PC-9 (cell line): ENCODE data around the gene LCN10. TPM values are rescaled to one million over a fixed set of nuclear protein-coding genes. Genes with fewer than 3 reads are reported as not detected.
"Not testable (repeated sequence)": the region's sequence is repeated elsewhere in the genome, so short reads cannot be mapped to it uniquely, and the experiment has no call there.

Experiments
- BruUV-seq: library from RNA; stranded (reverse); fragments of 400-500 nt; replicated peaks from 2 replicates; lab custom pipeline; 2021; lab: Mats Ljungman, UMichigan
- CTCF ChIA-PET: fragments of 300-600 bp; sonication (Branson Sonifier 250); formaldehyde crosslinking; loops from one replicate; lab custom pipeline; 2022; ENCODE audit warnings: antibody characterized with exemption; lab: Charles Lee
- POLR2A ChIA-PET: fragments of 300-600 bp; sonication (Branson Sonifier 250); formaldehyde crosslinking; loops from one replicate; lab custom pipeline; 2022; ENCODE audit warnings: antibody characterized with exemption; ENCODE audit not compliant: unreplicated experiment; lab: Charles Lee
- DNase-seq, 2 experiments: peaks; one replicate each; pipeline versions ENCODE4 v3.0.0 to v3.0.0-alpha.2; 2015 to 2022; ENCODE audit warnings: mixed read lengths in 1 of 2
- H2AFZ ChIP-seq: fragments of 200-600 bp; sonication (generic); 2 replicates; pipeline ENCODE4 v1.8.1; 2017; ENCODE audit warnings: antibody characterized with exemption
- H3F3A ChIP-seq: fragments of 200-600 bp; sonication (generic); 2 replicates; pipeline ENCODE4 v1.8.1; 2017; ENCODE audit warnings: antibody characterized with exemption, mild to moderate bottlenecking, low read depth; ENCODE audit not compliant: insufficient read depth
- H3K27ac ChIP-seq: fragments of 200-600 bp; sonication (generic); 2 replicates; pipeline ENCODE4 v1.6.1; 2016; ENCODE audit warnings: mixed run types
- H3K27me3 ChIP-seq: fragments of 200-600 bp; sonication (generic); 2 replicates; pipeline ENCODE4 v1.6.1; 2016; ENCODE audit warnings: low read depth, mixed run types; ENCODE audit not compliant: insufficient read depth
- H3K36me3 ChIP-seq: fragments of 200-600 bp; sonication (generic); 2 replicates; pipeline ENCODE4 v1.6.1; 2016; ENCODE audit warnings: low read depth, mixed run types
- H3K4me1 ChIP-seq: fragments of 200-600 bp; sonication (generic); replicated peaks from 2 replicates; pipeline ENCODE4 v1.6.1; 2016; ENCODE audit warnings: mixed run types; ENCODE audit not compliant: insufficient read depth
- H3K4me2 ChIP-seq: fragments of 200-600 bp; sonication (generic); 2 replicates; pipeline ENCODE4 v1.6.1; 2017; ENCODE audit warnings: mixed run types
- H3K4me3 ChIP-seq: fragments of 200-600 bp; sonication (generic); 2 replicates; pipeline ENCODE4 v1.6.1; 2016; ENCODE audit warnings: mixed run types
- H3K79me2 ChIP-seq: fragments of 200-600 bp; sonication (generic); 2 replicates; pipeline ENCODE4 v1.6.1; 2017; ENCODE audit warnings: low read depth, mixed run types
- H3K9me2 ChIP-seq: fragments of 200-600 bp; sonication (generic); 2 replicates; pipeline ENCODE4 v1.8.1; 2017; ENCODE audit warnings: mild to moderate bottlenecking; ENCODE audit not compliant: insufficient read depth
- H3K9me3 ChIP-seq: fragments of 200-600 bp; sonication (generic); 2 replicates; pipeline ENCODE4 v1.8.1; 2016; ENCODE audit warnings: low read depth; ENCODE audit not compliant: insufficient read depth
- H4K20me1 ChIP-seq: fragments of 200-600 bp; sonication (generic); 2 replicates; pipeline ENCODE4 v1.8.1; 2017; ENCODE audit not compliant: insufficient read depth
- EZH2 ChIP-seq: fragments of 200-600 bp; sonication (generic); IDR thresholded peaks from 2 replicates; pipeline ENCODE4 v1.8.0; 2017; ENCODE audit warnings: antibody characterized with exemption, low read depth
- intact Hi-C: fragments of 100-400 bp; cut with micrococcal nuclease; formaldehyde crosslinking; loops from one replicate; pipeline ENCODE4 v1.10.0; 2022; ENCODE audit not compliant: unreplicated experiment
- total RNA-seq: library from RNA; stranded (reverse); gene quantifications from 2 replicates; pipeline ENCODE4 v1.2.3, GENCODE V29; 2021
- TF ChIP-seq, protein P1 (sequence below): fragments of 200-600 bp; sonication (generic); conservative IDR thresholded peaks from 2 replicates; pipeline ENCODE4 v1.6.1; 2017; ENCODE audit warnings: mixed run types, antibody characterized with exemption, mild to moderate bottlenecking, moderate library complexity

LCN10 gene
- total RNA-seq, 1 experiment from 2014 or later, result 0.94 TPM

DNA sequence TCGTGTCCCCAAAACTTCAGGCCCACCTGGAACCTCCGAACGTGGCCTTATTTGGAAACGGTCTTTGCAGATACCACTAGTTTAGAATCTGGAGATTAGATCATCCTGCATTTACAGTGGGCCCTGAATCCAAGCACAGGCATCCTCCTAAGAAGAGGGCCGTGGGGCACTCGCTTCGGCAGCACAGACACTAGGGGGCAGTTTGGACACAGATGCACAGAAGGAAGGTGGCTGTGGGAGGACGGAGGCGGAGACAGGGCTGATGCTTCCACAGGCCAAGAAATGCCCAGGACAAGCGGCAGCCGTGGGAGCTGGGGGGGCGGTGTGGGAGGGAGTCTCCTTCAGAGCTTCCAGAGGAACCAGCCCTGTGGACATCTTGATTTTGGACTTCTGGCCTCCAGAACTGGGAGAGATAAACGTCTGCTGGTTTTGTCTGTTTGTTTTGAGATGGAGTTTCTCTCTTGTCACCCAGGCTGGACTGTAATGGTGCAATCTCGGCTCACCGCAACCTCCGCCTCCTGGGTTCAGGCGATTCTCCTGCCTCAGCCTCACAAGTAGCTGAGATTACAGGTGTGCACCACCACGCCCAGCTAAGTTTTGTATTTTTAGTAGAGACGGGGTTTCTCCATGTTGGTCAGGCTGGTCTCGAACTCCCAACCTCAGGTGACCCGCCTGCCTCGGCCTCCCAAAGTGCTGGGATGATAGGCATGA lies 18.2 kb upstream of the LCN10 start:
- H3K4me1 ChIP-seq, H3K36me3 ChIP-seq, H4K20me1 ChIP-seq, H3K79me2 ChIP-seq, H2AFZ ChIP-seq, BruUV-seq, H3F3A ChIP-seq, POLR2A ChIA-PET, H3K27ac ChIP-seq, H3K9me3 ChIP-seq, H3K4me3 ChIP-seq, CTCF ChIA-PET, intact Hi-C loops, H3K9me2 ChIP-seq: not testable (repeated sequence)
- Histone ChIP-seq H3K27me3 (peaks cover 11% of the 10 kb centered on the region; the same call in 1 of the 2 replicates), H3K4me2 (peak overlapping the region; percentile 53)
- peak in 1 of 2 experiments; percentile 70 for DNase-seq
- TF ChIP-seq, protein P1, sequence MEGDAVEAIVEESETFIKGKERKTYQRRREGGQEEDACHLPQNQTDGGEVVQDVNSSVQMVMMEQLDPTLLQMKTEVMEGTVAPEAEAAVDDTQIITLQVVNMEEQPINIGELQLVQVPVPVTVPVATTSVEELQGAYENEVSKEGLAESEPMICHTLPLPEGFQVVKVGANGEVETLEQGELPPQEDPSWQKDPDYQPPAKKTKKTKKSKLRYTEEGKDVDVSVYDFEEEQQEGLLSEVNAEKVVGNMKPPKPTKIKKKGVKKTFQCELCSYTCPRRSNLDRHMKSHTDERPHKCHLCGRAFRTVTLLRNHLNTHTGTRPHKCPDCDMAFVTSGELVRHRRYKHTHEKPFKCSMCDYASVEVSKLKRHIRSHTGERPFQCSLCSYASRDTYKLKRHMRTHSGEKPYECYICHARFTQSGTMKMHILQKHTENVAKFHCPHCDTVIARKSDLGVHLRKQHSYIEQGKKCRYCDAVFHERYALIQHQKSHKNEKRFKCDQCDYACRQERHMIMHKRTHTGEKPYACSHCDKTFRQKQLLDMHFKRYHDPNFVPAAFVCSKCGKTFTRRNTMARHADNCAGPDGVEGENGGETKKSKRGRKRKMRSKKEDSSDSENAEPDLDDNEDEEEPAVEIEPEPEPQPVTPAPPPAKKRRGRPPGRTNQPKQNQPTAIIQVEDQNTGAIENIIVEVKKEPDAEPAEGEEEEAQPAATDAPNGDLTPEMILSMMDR, result peak; percentile 65

DNA sequence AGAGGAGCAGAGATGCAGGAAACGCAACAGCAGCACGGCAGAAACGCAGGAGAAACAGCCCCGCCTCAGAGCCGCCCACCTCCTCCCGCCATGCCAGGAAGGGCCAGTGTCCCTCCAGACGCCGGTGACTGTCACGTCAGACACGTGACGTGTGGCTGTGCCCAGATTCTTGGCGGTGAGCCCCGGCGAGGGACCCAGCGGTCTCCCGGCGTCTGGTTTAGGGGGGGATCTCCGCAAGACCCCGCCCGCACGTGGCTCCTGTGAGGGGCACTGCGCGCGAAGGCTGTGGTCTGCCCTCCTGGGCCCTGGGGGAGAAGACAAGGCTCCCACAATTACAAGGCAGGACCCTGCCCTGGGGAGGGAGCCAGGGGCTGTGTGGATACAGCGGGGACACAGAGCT lies 17.7 kb upstream of the LCN10 start:
- no TSS peak for BruUV-seq

DNA sequence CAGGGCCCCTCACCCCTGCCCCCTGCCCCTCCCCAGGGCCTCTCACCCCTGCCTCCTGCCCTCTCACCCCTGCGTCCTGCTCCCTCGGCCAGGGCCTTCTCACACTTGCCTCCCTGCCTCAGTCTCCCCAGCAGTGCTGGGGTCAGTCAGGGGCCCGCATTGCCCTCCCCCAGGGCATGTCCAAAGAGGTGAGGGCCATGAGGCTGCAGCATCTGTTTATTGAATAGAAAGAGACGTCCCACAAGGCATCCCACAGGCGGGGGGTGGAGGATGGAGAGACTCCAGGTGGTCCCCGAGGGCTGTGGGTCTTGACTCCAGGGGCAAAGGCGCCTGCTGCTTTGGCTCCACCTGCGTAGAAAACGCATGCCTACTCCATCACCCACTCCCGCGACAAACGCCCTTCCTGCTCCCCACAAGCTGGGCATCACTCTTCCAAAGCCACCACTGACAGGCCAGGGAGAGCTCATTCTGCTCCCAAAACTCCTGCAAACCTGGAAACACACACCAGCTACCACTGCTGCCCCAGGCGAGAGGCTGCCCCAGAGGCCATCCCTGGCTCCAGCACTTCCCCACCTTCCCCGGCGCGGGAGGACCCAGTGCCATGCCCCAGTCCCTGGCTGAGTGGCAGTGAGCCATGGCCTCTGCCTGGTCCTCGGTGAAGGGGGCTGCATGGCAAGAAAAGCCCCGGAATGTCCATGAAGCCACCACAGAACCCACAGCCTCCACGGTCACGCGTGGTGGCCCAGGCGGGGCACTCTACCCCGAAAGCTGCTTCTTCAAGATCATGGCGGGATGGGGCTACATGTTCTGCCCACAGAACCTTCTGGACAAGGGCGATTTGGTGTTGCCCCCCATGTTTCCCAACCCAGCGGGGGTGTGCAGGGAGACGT lies 16.9 kb upstream of the LCN10 start:
- no TSS peak for BruUV-seq
- no peaks in the 10 kb centered on the region for H3K9me2 ChIP-seq
- H3K9me3 ChIP-seq, result no peaks in the 10 kb centered on the region
- no peak overlapping the region for H3K27ac ChIP-seq
- H3K27me3 ChIP-seq, result peaks cover 15% of the 10 kb centered on the region; the same call in 1 of the 2 replicates
- no peak overlapping the region for H3K4me2 ChIP-seq
- ChIA-PET POLR2A (no interaction called here), CTCF (no interaction called here)
- H3F3A ChIP-seq, result no peaks in the 10 kb centered on the region
- no peak overlapping the region for H3K4me3 ChIP-seq
- no peak for DNase-seq
- no peak for TF ChIP-seq EZH2
- TF ChIP-seq, protein P1, result no peak
- H2AFZ ChIP-seq, result no peak overlapping the region
- H3K79me2 ChIP-seq, result no peaks in the 10 kb centered on the region
- intact Hi-C loops, result no loop called here
- H3K4me1 ChIP-seq, result no peaks in the 10 kb centered on the region
- H3K36me3 ChIP-seq, result no peaks in the 10 kb centered on the region
- no peaks in the 10 kb centered on the region for H4K20me1 ChIP-seq

More for the DNA sequence above, 17.7 kb upstream of the LCN10 start:
- no peak for DNase-seq
- Histone ChIP-seq H3K79me2 (no peaks in the 10 kb centered on the region), H3K4me3 (no peak overlapping the region), H3K36me3 (no peaks in the 10 kb centered on the region), H4K20me1 (no peaks in the 10 kb centered on the region), H3F3A (0 out of 2 replicates have a peak, but pooled peaks cover 1% of the 10 kb centered on the region), H3K27me3 (peaks cover 11% of the 10 kb centered on the region; the same call in 1 of the 2 replicates), H3K9me3 (no peaks in the 10 kb centered on the region), H3K9me2 (no peaks in the 10 kb centered on the region), H3K4me1 (no peaks in the 10 kb centered on the region), H3K4me2 (no peak overlapping the region), H3K27ac (no peak overlapping the region), H2AFZ (no peak overlapping the region)
- ChIA-PET POLR2A (no interaction called here), CTCF (no interaction called here)
- intact Hi-C loops, result no loop called here
- TF ChIP-seq EZH2, result no peak
- TF ChIP-seq, protein P1, result no peak
